HEK293 (cell line): ENCODE data around the gene ERFE.

Experiments
- CTCF ChIA-PET: fragments of 350-600 bp; formaldehyde crosslinking; extraction: SDS; loops from one replicate; lab custom pipeline; 2021; ENCODE audit warnings: antibody characterized with exemption; lab: Yijun Ruan, JAX
- POLR2A ChIA-PET: fragments of 300-600 bp; formaldehyde crosslinking; extraction: SDS; loops from one replicate; lab custom pipeline; 2020; ENCODE audit warnings: antibody characterized with exemption, inconsistent platforms; lab: Yijun Ruan, JAX
- H3K27ac ChIP-seq: fragments of 200-500 bp; sonication (Bioruptor generic); 2 replicates; pipeline ENCODE4 v1.5.1; 2014; ENCODE audit warnings: low read depth, low read length, control low read depth, inconsistent platforms; ENCODE audit errors: extremely low read depth
- H3K36me3 ChIP-seq, 2 experiments: fragments of 200-500 bp in 1 of 2; sonication (Bioruptor generic) in 1 of 2; 1 replicate in 1 of 2; 2 replicates in 1 of 2; pipeline ENCODE4 v1.5.1; 2014 to 2017; ENCODE audit warnings: inconsistent platforms in 2 of 2, low read length in 2 of 2; ENCODE audit not compliant: control insufficient read depth in 2 of 2, insufficient read depth in 1 of 2
- H3K4me1 ChIP-seq: fragments of 200-500 bp; sonication (Bioruptor generic); 2 replicates; pipeline ENCODE4 v1.5.1; 2014; ENCODE audit warnings: mild to moderate bottlenecking, low read length, inconsistent platforms; ENCODE audit not compliant: control insufficient read depth, insufficient read depth
- H3K4me3 ChIP-seq: 2 replicates; pipeline ENCODE4 v1.5.1; 2011; ENCODE audit warnings: low read depth, mild to moderate bottlenecking, control low read depth, low read length, moderate library complexity
- H3K9me3 ChIP-seq: fragments of 200-500 bp; sonication (Bioruptor generic); 2 replicates; pipeline ENCODE4 v1.5.1; 2014; ENCODE audit warnings: low read depth, low read length, inconsistent platforms; ENCODE audit not compliant: control insufficient read depth, insufficient read depth
- AEBP2 ChIP-seq: fragments of 450-650 bp; formaldehyde crosslinking; IDR thresholded peaks from 2 replicates; pipeline ENCODE4 v1.5.1; 2016; ENCODE audit warnings: missing biosample characterization, missing genetic modification characterization, borderline replicate concordance
- KLF16 ChIP-seq: fragments of 450-650 bp; formaldehyde crosslinking; IDR thresholded peaks from 2 replicates; pipeline ENCODE4 v1.5.1; 2017; ENCODE audit warnings: missing biosample characterization, missing genetic modification characterization
- SP7 ChIP-seq: fragments of 450-650 bp; formaldehyde crosslinking; IDR thresholded peaks from 2 replicates; pipeline ENCODE4 v1.5.1; 2016; ENCODE audit warnings: missing biosample characterization, missing genetic modification characterization
- ZBTB21 ChIP-seq: fragments of 450-650 bp; formaldehyde crosslinking; IDR thresholded peaks from 2 replicates; pipeline ENCODE4 v1.5.1; 2017; ENCODE audit warnings: missing biosample characterization, missing genetic modification characterization
- ZBTB7A ChIP-seq: fragments of 450-650 bp; formaldehyde crosslinking; IDR thresholded peaks from 2 replicates; pipeline ENCODE4 v1.5.1; 2016; ENCODE audit warnings: low read depth, missing biosample characterization, missing genetic modification characterization
- ZNF248 ChIP-seq: fragments of 450-650 bp; formaldehyde crosslinking; IDR thresholded peaks from 2 replicates; pipeline ENCODE4 v1.5.1; 2017; ENCODE audit warnings: missing biosample characterization, missing genetic modification characterization
- ZNF274 ChIP-seq, 2 experiments: fragments of 200-500 bp in 1 of 2; fragments of 450-650 bp in 1 of 2; sonication (Bioruptor generic) in 1 of 2; formaldehyde crosslinking in 1 of 2; IDR thresholded peaks; 2 replicates each; pipeline versions ENCODE4 v1.5.1 to v1.6.1; 2014 to 2016; ENCODE audit warnings: borderline replicate concordance in 1 of 2, inconsistent platforms in 1 of 2, low read length in 1 of 2, missing biosample characterization in 1 of 2, missing genetic modification characterization in 1 of 2
- ZNF449 ChIP-seq: fragments of 450-650 bp; formaldehyde crosslinking; IDR thresholded peaks from 2 replicates; pipeline ENCODE4 v1.5.1; 2017; ENCODE audit warnings: missing biosample characterization, mild to moderate bottlenecking, missing genetic modification characterization, moderate library complexity
- ZNF571 ChIP-seq: fragments of 450-650 bp; formaldehyde crosslinking; IDR thresholded peaks from 2 replicates; pipeline ENCODE4 v1.5.0; 2017; ENCODE audit warnings: missing biosample characterization, missing genetic modification characterization
- ZNF585B ChIP-seq: fragments of 450-650 bp; formaldehyde crosslinking; IDR thresholded peaks from 2 replicates; pipeline ENCODE4 v1.5.1; 2016; ENCODE audit warnings: missing biosample characterization, missing genetic modification characterization
- ZNF623 ChIP-seq: fragments of 450-650 bp; formaldehyde crosslinking; IDR thresholded peaks from 2 replicates; pipeline ENCODE4 v1.5.1; 2016; ENCODE audit warnings: missing biosample characterization, missing genetic modification characterization
- ZNF677 ChIP-seq: fragments of 450-650 bp; IDR thresholded peaks from 2 replicates; pipeline ENCODE4 v1.5.0; 2018; ENCODE audit warnings: missing biosample characterization, mild to moderate bottlenecking, missing genetic modification characterization, moderate library complexity
- TF ChIP-seq, protein P1 (sequence below): fragments of 450-650 bp; formaldehyde crosslinking; IDR thresholded peaks from 2 replicates; pipeline ENCODE4 v1.5.1; 2017; ENCODE audit warnings: missing biosample characterization, missing genetic modification characterization
- TF ChIP-seq, protein P2 (sequence below): fragments of 450-650 bp; formaldehyde crosslinking; IDR thresholded peaks from 2 replicates; pipeline ENCODE4 v1.5.1; 2017; ENCODE audit warnings: missing biosample characterization, missing genetic modification characterization
- TF ChIP-seq, protein P3 (sequence below): fragments of 450-650 bp; formaldehyde crosslinking; IDR thresholded peaks from 2 replicates; pipeline ENCODE4 v1.5.1; 2016; ENCODE audit warnings: missing biosample characterization, missing genetic modification characterization

ERFE gene

GRCh38 chr2:238135601-238136150 lies 23.1 kb upstream of the ERFE start:
- POLR2A ChIA-PET, result no interaction called here
- H3K4me1 ChIP-seq, result no peaks in the 10 kb centered on the region
- no peak overlapping the region for H3K27ac ChIP-seq
- no peak overlapping the region for H3K4me3 ChIP-seq
- no peaks in the 10 kb centered on the region for H3K9me3 ChIP-seq
- TF ChIP-seq KLF16 (no peak), SP7 (no peak)
- CTCF ChIA-PET, result no interaction called here
- no peaks in the 10 kb centered on the region for H3K36me3 ChIP-seq

DNA sequence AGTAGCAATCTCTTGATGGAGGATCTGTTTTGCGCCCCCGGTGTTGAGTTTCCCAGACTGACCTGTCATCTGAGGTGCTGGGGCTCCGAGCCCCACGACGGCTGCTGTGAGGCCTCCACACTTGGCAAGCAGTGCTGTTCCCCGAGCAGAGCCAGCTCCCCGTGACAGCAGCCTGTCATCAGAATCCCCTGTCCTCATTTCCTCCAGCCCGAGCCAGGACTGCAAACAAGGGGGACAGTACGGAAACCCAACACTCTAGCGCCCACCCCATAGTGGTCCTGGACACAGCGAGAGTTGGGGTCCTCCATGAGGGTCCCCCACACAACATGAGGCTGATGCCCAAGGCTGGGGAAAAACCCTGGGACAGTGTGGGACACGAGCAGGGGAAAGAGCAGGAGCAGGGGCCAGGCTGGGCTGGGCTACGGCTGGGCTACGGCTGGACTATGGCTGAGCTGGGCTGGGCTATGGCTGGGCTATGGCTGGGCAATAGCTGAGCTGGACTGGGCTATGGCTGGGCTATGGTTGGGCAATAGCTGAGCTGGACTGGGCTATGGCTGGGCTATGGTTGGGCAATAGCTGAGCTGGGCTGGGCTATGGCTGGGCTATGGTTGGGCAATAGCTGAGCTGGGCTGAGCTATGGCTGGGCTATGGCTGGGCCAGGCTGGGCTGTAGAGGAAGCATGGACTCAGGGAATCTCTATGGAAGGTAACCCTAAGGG lies 21.8 kb upstream of the ERFE start:
- ChIA-PET POLR2A (no interaction called here), CTCF (no interaction called here)
- TF ChIP-seq ZNF623, result no peak
- TF ChIP-seq ZNF449 (tag by site-specific recombination), result peak; percentile 97

GRCh38 chr2:238137885-238138284 lies 20.9 kb upstream of the ERFE start:
- TF ChIP-seq ZBTB21 (tag by site-specific recombination) (no peak), ZNF571 (no peak), ZNF585B (tag by site-specific recombination) (no peak), ZNF677 (tag by site-specific recombination) (no peak), ZNF248 (tag by site-specific recombination) (no peak), ZBTB7A (tag by site-specific recombination) (no peak)
- TF ChIP-seq, protein P1, sequence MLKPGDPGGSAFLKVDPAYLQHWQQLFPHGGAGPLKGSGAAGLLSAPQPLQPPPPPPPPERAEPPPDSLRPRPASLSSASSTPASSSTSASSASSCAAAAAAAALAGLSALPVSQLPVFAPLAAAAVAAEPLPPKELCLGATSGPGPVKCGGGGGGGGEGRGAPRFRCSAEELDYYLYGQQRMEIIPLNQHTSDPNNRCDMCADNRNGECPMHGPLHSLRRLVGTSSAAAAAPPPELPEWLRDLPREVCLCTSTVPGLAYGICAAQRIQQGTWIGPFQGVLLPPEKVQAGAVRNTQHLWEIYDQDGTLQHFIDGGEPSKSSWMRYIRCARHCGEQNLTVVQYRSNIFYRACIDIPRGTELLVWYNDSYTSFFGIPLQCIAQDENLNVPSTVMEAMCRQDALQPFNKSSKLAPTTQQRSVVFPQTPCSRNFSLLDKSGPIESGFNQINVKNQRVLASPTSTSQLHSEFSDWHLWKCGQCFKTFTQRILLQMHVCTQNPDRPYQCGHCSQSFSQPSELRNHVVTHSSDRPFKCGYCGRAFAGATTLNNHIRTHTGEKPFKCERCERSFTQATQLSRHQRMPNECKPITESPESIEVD (tag by site-specific recombination), result no peak
- CTCF ChIA-PET, result no interaction called here
- H3K4me3 ChIP-seq, result no peak overlapping the region
- H3K4me1 ChIP-seq, result no peaks in the 10 kb centered on the region
- H3K9me3 ChIP-seq, result no peaks in the 10 kb centered on the region
- POLR2A ChIA-PET, result no interaction called here
- H3K27ac ChIP-seq, result no peak overlapping the region
- H3K36me3 ChIP-seq, result no peaks in the 10 kb centered on the region

More for the DNA sequence above, 21.8 kb upstream of the ERFE start:
- H3K4me3 ChIP-seq, result no peak overlapping the region
- no peaks in the 10 kb centered on the region for H3K4me1 ChIP-seq
- no peaks in the 10 kb centered on the region for H3K9me3 ChIP-seq
- H3K27ac ChIP-seq, result no peak overlapping the region
- no peaks in the 10 kb centered on the region for H3K36me3 ChIP-seq

DNA sequence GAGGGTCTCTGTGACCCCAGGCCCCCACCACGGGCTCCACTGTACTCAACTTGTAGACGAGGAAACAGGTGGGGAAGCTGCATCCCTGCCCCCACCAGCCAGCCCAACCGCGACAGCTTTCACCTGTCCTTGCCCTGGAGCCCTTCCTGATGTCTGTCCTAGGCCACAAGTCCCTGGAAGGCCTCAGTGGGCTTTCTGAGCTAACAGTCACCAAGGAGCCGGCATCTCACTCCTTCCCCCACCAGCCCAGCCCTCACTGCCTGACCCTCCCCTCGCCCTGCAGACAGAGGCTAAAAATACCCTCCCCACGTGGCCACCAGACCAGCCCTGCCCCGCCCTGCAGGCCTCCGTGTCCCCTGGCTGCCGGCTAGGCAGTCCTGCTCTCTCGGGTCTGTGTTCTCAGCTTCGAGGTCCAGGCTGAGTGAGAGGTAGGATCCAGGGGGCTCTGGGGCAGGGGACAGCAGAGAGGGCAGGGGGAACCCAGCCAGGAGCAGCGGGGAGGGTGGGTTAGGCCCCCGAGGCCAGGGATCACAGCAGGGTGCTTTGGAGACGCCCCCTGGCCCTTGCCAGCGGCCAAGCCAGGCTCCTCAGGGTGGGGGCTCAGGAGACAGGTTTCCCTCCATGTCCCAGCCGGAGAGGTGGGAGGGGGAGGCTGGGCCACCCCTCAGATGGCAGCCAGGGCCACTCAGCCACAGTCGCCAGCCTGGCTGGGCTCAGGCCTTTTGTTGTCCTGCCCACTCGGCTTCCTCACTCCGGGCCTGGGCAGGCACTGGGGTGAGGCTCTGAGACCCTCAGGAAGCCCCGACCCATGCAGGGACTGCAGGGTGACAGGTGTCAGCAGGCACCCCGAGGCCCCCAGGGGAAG lies 20.2 kb upstream of the ERFE start, which contains the start of gene KLHL30:
Gene KLHL30, plus strand, starts transcription at position 338 of the 865 bp plus-strand sequence. CDS start 2,087 bp downstream, outside the sequence.
- CTCF ChIA-PET, result interaction anchor here (0.7 kb wide), 1 partner anchor 78 kb away, joined by 3 read pairs; no protein-coding TSS in a partner anchor
- Histone ChIP-seq H3K4me3 (no peak within 1 kb of the TSS), H3K4me1 (no peaks in the 10 kb centered on the region), H3K9me3 (no peaks in the 10 kb centered on the region), H3K27ac (no peak within 1 kb of the TSS), H3K36me3 (no peaks in the 10 kb centered on the region)
- POLR2A ChIA-PET, result interaction anchor here (0.6 kb wide), 1 partner anchor 58 kb away, joined by 3 read pairs; no protein-coding TSS in a partner anchor
- TF ChIP-seq, protein P2, sequence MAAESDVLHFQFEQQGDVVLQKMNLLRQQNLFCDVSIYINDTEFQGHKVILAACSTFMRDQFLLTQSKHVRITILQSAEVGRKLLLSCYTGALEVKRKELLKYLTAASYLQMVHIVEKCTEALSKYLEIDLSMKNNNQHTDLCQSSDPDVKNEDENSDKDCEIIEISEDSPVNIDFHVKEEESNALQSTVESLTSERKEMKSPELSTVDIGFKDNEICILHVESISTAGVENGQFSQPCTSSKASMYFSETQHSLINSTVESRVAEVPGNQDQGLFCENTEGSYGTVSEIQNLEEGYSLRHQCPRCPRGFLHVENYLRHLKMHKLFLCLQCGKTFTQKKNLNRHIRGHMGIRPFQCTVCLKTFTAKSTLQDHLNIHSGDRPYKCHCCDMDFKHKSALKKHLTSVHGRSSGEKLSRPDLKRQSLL, result no peak
- no peak for TF ChIP-seq ZNF274 (IDR thresholded peaks at IDR 0.05; ENCODE audit: low read length)
- no peak for TF ChIP-seq ZNF274 (tag by site-specific recombination; IDR thresholded peaks at IDR 0.05; ENCODE audit: borderline replicate concordance)
- TF ChIP-seq AEBP2, result no peak
- TF ChIP-seq, protein P3, sequence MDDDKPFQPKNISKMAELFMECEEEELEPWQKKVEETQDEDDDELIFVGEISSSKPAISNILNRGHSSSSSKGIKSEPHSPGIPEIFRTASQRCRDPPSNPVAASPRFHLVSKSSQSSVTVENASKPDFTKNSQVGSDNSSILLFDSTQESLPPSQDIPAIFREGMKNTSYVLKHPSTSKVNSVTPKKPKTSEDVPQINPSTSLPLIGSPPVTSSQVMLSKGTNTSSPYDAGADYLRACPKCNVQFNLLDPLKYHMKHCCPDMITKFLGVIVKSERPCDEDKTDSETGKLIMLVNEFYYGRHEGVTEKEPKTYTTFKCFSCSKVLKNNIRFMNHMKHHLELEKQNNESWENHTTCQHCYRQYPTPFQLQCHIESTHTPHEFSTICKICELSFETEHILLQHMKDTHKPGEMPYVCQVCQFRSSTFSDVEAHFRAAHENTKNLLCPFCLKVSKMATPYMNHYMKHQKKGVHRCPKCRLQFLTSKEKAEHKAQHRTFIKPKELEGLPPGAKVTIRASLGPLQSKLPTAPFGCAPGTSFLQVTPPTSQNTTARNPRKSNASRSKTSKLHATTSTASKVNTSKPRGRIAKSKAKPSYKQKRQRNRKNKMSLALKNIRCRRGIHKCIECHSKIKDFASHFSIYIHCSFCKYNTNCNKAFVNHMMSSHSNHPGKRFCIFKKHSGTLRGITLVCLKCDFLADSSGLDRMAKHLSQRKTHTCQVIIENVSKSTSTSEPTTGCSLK (tag by site-specific recombination), result no peak
